Uterus (tissue), 4 donors: ENCODE measurements around the gene SETD1A. TPM values are rescaled to one million over a fixed set of nuclear protein-coding genes. Genes with fewer than 3 reads are reported as not detected.

Source experiments
- DNase-seq, 2 donors: peaks; one replicate each; pipeline ENCODE4 v3.0.0-alpha.2; 2019 to 2020
- H3K27ac ChIP-seq, 2 donors: fragments of 200-600 bp; sonication (generic); 1 replicate in 1 of 2; 2 replicates in 1 of 2; pipeline ENCODE4 v1.5.1; 2016 to 2018
- H3K27me3 ChIP-seq, 2 donors: fragments of 200-600 bp; sonication (generic); one replicate each; pipeline ENCODE4 v1.5.1; 2018 to 2019; ENCODE audit warnings: control low read depth in 1 of 2
- H3K36me3 ChIP-seq, 2 donors: fragments of 200-600 bp; sonication (generic); one replicate each; pipeline ENCODE4 v1.5.1; 2019; ENCODE audit warnings: control low read depth in 1 of 2
- H3K4me1 ChIP-seq, 2 donors: fragments of 200-600 bp; sonication (generic); one replicate each; pipeline ENCODE4 v1.5.1; 2018 to 2019; ENCODE audit warnings: control low read depth in 1 of 2
- H3K4me3 ChIP-seq, 2 donors: fragments of 200-600 bp; sonication (generic); 1 replicate in 1 of 2; 2 replicates in 1 of 2; pipeline ENCODE4 v1.5.1; 2018 to 2019; ENCODE audit warnings: mild to moderate bottlenecking in 1 of 2
- H3K9me3 ChIP-seq, 2 donors: fragments of 200-600 bp; sonication (generic); one replicate each; pipeline ENCODE4 v1.5.1; 2019; ENCODE audit warnings: control low read depth in 1 of 2
- POLR2A ChIP-seq, 2 donors: fragments of 450-650 bp; IDR thresholded peaks; one replicate each; pipeline ENCODE4 v1.6.1; 2016; ENCODE audit warnings: antibody characterized with exemption in 2 of 2, mild to moderate bottlenecking in 1 of 2, moderate library complexity in 1 of 2
- intact Hi-C: fragments of 100-400 bp; cut with DNase I; formaldehyde crosslinking; loops from one replicate; pipeline ENCODE4 v1.15.1; 2023; ENCODE audit warnings: low total_unique reads
- total RNA-seq, 4 donors: library from RNA; depleted of rRNA in 3 of 4; stranded (reverse); fragments of >200 nt in 3 of 4; gene quantifications; one replicate each; pipeline versions ENCODE4 v1.1.0 to v1.2.4, GENCODE V29; 2014 to 2023
- TF ChIP-seq, protein P1 (sequence below), 4 experiments: fragments of 200-600 bp in 2 of 4; fragments of 450-650 bp in 2 of 4; sonication (generic) in 2 of 4; IDR thresholded peaks; one replicate each; pipeline ENCODE4 v1.5.1; 2016 to 2019; ENCODE audit warnings: antibody characterized with exemption in 4 of 4, mild to moderate bottlenecking in 2 of 4, moderate library complexity in 1 of 4
- donor health status: DM: yes; HTN: yes; CAD: no.

Gene SETD1A
- total RNA-seq, 4 donors from 2014 or later: 2.1 to 31.7 (median 3.5) TPM

DNA sequence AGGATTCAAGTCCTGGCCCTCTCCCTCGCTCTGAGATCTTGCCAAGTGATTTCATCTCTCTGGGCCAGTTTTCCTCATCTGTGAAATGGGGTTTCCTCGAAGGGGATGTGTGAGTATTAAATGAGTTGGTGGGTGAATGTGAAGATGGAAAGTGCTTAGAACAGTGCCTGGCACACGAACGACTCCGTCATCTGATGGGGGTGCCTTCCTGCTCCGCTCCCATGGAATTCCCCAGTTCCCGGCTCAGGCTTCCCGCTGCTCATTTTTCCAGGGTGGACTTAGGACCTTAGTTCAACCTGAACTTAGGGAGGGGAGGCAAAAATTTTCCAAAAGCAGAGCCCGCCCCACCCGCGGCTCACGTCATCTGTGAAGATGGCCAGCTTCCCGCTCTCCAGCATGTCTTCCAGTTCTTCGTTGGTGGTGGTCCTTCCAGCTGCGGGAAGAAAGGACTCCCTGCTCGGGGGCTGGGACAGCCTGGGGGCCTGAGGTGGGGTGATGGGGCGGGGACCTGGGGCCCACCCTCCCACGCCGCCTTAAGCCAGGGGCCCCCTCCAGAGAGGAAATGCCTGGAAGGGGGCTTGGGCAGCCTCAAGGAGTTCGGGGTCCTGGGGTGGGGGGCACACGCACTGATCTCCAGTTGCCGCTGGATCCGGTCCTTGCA, 38.9 kb downstream of the SETD1A start:
- no peak for TF ChIP-seq POLR2A (IDR thresholded peaks at IDR 0.05)
- intact Hi-C loops: no loop called here
- DNase-seq: peak; percentile 53 to 66
- Histone ChIP-seq H3K4me3 (peak overlapping the region; percentile 43 to 57), H3K27me3 (no peaks in the 10 kb centered on the region), H3K36me3 (no peaks in the 10 kb centered on the region), H3K27ac (peak overlapping the region; percentile 70 to 94), H3K4me1 (no peaks in the 10 kb centered on the region), H3K9me3 (no peaks in the 10 kb centered on the region)

DNA sequence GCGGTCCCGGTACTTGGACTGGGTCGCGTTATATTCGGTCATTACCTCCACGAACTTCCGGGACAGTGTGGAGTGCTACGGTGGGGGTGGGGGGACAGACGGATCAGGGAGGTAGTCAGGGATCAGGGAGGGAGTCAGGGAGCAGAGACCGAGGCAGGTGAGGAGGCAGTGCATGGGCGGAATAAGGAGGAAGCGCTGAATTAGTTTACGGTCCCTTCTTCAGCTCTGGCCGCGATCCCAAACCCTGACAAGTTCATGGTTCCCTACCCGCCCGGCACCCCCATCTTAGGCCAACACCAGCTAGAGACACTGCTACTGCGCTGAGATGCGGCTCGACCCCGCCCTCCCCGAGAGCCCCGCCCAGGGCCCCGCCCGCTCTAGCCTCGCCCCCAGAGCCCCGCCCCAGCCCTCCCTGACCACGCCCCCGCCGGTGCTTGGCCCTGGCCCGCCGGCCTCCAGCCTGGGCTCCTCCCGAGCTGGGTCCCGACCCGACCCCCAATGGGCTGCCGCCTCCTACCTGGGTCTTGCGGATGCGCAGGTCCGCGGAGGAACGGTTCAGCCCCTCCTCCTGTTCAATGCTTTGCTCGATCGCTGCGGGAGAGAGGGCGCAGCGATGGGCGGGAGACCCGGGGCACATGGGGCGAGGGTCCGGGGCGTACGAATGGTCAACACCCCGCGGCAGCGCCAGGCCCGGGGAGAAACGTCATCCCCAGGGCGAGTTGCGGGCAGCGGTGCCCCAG, 39.6 kb downstream of the SETD1A start:
- intact Hi-C loops: no loop called here
- Histone ChIP-seq H3K4me1 (no peaks in the 10 kb centered on the region), H3K27me3 (no peaks in the 10 kb centered on the region), H3K27ac (peak overlapping the region; percentile 70 to 94), H3K9me3 (no peaks in the 10 kb centered on the region), H3K36me3 (no peaks in the 10 kb centered on the region), H3K4me3 (peak overlapping the region; percentile 43 to 57)
- peak in 1 of 2 donors; percentile 52 for TF ChIP-seq POLR2A (IDR thresholded peaks at IDR 0.05)
- TF ChIP-seq, protein P1, sequence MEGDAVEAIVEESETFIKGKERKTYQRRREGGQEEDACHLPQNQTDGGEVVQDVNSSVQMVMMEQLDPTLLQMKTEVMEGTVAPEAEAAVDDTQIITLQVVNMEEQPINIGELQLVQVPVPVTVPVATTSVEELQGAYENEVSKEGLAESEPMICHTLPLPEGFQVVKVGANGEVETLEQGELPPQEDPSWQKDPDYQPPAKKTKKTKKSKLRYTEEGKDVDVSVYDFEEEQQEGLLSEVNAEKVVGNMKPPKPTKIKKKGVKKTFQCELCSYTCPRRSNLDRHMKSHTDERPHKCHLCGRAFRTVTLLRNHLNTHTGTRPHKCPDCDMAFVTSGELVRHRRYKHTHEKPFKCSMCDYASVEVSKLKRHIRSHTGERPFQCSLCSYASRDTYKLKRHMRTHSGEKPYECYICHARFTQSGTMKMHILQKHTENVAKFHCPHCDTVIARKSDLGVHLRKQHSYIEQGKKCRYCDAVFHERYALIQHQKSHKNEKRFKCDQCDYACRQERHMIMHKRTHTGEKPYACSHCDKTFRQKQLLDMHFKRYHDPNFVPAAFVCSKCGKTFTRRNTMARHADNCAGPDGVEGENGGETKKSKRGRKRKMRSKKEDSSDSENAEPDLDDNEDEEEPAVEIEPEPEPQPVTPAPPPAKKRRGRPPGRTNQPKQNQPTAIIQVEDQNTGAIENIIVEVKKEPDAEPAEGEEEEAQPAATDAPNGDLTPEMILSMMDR (IDR thresholded peaks at IDR 0.05): no peak
- DNase-seq: peak; percentile 89

DNA sequence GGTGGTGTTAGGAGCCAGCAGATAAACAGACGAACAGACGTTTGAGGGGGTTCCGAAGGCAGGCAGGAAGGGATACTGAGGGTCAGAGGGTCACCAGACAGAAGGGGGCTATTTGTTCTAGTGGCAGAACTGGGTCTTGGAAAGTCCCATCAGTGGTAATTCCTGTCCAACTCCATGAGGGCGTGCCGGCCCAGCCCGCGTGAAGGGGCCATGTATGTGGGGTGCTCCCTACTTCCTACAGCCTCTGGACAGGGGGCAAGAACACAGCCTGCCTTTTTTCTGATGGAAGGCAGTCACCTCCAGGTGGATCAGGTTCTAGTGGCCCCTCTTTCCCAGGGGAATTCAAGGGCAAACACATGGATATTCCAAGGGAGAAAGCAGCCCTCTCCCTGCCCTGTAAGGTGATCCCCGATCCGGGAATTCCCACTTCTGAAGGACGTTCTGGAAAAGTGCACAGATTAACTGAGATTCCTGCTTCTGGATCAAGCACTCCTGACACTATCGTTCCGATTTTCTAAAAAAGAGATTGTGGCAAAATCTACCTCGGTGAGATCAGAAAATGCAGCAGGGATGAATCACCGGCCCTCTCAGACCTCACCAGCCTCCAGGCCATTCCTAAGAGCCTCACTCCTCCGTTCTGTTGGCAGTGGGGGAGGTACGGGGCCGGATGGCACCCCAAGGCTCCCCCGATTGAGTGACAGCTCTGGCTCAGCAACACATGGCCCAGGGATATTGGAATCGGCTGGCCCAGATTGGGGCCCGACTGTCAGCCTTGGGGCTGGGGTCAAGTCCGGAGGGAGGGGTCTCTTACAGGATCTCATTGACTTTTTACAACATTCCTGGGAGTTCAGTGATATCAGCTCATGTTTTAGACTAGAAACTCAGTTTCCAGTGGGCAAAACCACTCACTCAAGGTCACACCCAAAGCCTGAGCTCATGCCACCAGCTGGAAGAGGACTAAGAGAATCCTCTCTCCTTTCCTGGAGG, 40.5 kb downstream of the SETD1A start:
- DNase-seq: peak; percentile 60 to 67
- no peaks in the 10 kb centered on the region for H3K4me1 ChIP-seq
- no peaks in the 10 kb centered on the region for H3K9me3 ChIP-seq
- H3K4me3 ChIP-seq: peak overlapping the region; percentile 43 to 57
- H3K36me3 ChIP-seq: no peaks in the 10 kb centered on the region
- TF ChIP-seq POLR2A (IDR thresholded peaks at IDR 0.05): no peak
- TF ChIP-seq, protein P1 (IDR thresholded peaks at IDR 0.05): no peak
- no peaks in the 10 kb centered on the region for H3K27me3 ChIP-seq
- intact Hi-C loops: no loop called here
- H3K27ac ChIP-seq: peak overlapping the region; percentile 70 to 94

DNA sequence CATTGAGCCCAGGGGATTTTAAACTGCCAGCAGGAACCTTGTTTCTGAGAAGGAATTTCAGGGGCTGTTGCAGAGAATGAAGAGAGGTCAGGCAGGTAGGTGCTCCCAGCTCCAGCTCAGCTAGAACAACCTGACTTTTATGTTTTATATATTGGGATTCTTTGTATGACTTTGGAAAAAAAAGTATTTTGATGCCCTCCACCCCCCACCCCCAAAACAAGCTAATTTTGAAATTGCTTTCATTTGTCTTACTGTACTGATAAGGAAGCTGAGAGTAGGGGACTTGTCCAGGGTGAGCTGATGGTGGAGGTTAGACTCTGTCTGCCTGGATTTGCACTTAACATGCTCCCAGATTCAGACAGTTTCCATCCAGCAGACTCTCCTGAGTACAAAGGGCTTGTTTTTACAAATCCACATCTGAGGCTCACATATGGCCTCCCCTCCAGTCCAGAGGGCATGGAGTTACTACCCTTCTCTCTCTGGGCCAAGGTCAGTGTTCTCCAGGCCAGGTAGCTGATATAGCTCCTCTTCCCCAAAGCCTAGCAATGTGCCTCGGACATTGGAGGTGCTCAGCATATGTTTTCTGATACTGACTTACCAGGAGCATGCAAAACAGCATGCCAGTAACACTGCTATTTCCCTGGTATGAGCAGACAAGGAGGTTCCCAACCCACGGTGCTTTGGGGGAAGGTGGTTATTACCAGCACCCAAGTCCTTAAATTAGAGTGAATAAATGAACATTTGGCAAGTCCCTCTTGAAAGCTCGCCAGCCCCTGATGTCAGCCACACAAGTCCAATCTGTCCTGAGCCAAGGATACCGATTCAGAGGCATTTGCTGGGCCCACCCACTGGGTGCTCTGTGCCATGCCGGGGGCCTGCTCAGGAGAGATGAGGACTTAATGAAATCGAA, 41.6 kb downstream of the SETD1A start:
- Histone ChIP-seq H3K9me3 (no peaks in the 10 kb centered on the region), H3K36me3 (no peaks in the 10 kb centered on the region), H3K4me3 (no peak overlapping the region), H3K27me3 (no peaks in the 10 kb centered on the region), H3K4me1 (no peaks in the 10 kb centered on the region), H3K27ac (peak overlapping the region in 1 of 2 donors; percentile 94)
- intact Hi-C loops: no loop called here
- DNase-seq: no peak
- TF ChIP-seq, protein P1 (IDR thresholded peaks at IDR 0.05): no peak
- no peak for TF ChIP-seq POLR2A (IDR thresholded peaks at IDR 0.05)
